ENCODE measurements around the gene LRRC71.
A peak's percentile ranks its signal among the peaks of the same experiment; 100 is the strongest.

Gene LRRC71

DNA sequence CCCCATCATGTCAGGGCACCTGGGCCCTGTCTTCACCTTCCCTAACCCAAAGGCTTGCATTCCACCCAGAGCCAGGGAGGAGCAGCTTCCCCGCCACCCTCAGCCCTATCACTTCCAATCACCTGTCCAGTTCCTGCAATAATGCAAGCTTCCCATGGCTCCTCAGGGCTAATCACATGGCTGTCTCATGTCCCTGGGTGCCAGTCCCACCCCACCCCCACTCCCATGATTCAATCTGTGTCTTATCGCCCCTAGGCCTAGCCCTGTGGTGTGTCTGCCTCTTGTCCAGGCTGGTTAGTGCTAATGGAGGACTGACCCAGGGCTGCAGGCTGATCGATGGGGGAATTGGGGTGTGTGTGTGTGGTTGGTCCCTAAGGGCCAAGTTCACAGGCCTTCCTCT, 37.9 kb upstream of the LRRC71 start:
- Histone ChIP-seq H3K4me3 (ENCODE audit: low read depth, low read length) (no peak overlapping the region), H3K9me3 (ENCODE audit: severe bottlenecking) (no peaks in the 10 kb centered on the region), H3K27me3 (ENCODE audit: insufficient read depth, low read depth, severe bottlenecking) (no peaks in the 10 kb centered on the region), H3K27ac (no peak overlapping the region), H3K36me3 (no peaks in the 10 kb centered on the region)
- DNase-seq = peak; percentile 72
- TF ChIP-seq, protein P1, sequence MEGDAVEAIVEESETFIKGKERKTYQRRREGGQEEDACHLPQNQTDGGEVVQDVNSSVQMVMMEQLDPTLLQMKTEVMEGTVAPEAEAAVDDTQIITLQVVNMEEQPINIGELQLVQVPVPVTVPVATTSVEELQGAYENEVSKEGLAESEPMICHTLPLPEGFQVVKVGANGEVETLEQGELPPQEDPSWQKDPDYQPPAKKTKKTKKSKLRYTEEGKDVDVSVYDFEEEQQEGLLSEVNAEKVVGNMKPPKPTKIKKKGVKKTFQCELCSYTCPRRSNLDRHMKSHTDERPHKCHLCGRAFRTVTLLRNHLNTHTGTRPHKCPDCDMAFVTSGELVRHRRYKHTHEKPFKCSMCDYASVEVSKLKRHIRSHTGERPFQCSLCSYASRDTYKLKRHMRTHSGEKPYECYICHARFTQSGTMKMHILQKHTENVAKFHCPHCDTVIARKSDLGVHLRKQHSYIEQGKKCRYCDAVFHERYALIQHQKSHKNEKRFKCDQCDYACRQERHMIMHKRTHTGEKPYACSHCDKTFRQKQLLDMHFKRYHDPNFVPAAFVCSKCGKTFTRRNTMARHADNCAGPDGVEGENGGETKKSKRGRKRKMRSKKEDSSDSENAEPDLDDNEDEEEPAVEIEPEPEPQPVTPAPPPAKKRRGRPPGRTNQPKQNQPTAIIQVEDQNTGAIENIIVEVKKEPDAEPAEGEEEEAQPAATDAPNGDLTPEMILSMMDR (IDR thresholded peaks at IDR 0.05; ENCODE audit: low read depth, low read length) = no peak

DNA sequence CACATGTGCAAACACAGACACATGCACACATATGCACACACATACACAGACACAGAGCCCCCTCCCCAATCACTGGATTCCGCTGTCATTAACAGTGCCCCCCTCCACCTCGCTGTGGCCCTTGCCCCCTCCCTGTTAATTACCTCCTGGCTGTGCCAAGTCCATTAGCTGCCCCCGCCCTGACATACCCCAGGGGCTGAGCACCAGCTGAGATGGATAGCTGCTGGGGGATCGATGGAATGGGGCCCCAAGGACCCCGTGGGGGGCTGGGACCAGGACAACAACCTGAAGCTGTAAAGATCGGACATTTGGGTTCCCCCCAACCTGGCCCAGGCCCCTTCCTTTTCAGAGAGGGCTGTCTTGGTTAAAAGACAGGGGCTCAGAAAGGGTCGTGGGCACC, 36.5 kb upstream of the LRRC71 start:
- H3K4me3 ChIP-seq (ENCODE audit: low read depth, low read length) = no peak overlapping the region
- no peak for DNase-seq
- H3K27ac ChIP-seq = no peak overlapping the region
- H3K9me3 ChIP-seq (ENCODE audit: severe bottlenecking) = no peaks in the 10 kb centered on the region
- no peaks in the 10 kb centered on the region for H3K36me3 ChIP-seq
- H3K27me3 ChIP-seq (ENCODE audit: insufficient read depth, low read depth, severe bottlenecking) = no peaks in the 10 kb centered on the region
- TF ChIP-seq, protein P1 (IDR thresholded peaks at IDR 0.05; ENCODE audit: low read depth, low read length) = no peak

DNA sequence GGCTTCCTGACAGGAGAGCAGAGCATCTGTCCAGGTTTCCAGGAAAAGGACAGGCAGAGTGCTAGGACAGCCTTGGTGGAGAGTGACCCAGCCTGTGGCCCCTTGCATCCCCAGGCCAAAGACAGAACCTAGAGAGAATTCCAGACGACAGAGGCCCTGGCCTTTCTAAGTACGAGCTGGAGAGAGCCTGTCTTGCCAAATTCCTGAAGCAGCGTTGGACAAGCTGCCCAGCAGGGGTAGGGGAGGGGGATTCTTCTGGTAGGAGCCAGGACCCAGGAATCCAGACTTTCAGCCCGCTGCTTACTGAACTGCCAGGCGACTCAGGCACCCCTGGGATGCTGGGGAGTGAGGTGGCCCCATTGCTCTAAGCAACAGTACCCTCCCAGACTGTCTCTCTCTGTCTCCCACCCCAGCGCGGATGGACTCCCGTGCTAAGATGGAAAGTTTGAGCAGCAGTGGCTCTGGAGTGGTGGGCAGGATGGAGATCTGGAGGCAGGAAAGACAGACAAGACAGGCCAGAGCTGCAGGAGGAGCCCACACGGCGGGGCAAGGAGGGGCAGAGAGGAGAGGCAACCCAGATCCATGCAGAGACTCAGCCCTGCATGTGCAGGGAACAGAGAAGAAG, 35.8 kb upstream of the LRRC71 start:
- TF ChIP-seq, protein P1 (IDR thresholded peaks at IDR 0.05; ENCODE audit: low read depth, low read length) = no peak
- Histone ChIP-seq H3K9me3 (ENCODE audit: severe bottlenecking) (no peaks in the 10 kb centered on the region), H3K36me3 (no peaks in the 10 kb centered on the region), H3K27me3 (ENCODE audit: insufficient read depth, low read depth, severe bottlenecking) (no peaks in the 10 kb centered on the region), H3K27ac (peak overlapping the region; percentile 8), H3K4me3 (ENCODE audit: low read depth, low read length) (no peak overlapping the region)
- no peak for DNase-seq

DNA sequence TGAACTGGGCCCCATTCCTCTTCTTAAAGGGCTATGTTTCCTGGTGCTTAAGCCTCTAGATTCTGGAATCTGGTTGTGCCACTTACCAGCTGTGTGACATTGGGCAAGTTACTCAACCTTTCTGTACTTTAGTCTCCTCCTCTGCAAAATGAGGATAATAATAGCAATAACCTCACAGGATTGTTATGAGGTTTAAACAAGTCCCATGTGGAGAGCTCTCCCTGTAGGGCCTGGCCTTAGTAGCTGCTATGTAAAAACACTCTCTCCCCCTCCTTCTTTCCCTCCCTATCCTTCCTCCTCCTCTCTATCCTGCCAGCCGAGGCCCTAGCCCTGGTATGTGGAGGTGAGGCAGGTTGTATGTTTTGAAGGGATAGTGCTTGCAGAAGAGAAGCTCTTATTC, 35.1 kb upstream of the LRRC71 start:
- Histone ChIP-seq H3K9me3 (ENCODE audit: severe bottlenecking) (no peaks in the 10 kb centered on the region), H3K27ac (peak overlapping the region; percentile 3), H3K36me3 (no peaks in the 10 kb centered on the region), H3K4me3 (ENCODE audit: low read depth, low read length) (no peak overlapping the region), H3K27me3 (ENCODE audit: insufficient read depth, low read depth, severe bottlenecking) (no peaks in the 10 kb centered on the region)
- TF ChIP-seq, protein P1 (IDR thresholded peaks at IDR 0.05; ENCODE audit: low read depth, low read length) = no peak
- no peak for DNase-seq

DNA sequence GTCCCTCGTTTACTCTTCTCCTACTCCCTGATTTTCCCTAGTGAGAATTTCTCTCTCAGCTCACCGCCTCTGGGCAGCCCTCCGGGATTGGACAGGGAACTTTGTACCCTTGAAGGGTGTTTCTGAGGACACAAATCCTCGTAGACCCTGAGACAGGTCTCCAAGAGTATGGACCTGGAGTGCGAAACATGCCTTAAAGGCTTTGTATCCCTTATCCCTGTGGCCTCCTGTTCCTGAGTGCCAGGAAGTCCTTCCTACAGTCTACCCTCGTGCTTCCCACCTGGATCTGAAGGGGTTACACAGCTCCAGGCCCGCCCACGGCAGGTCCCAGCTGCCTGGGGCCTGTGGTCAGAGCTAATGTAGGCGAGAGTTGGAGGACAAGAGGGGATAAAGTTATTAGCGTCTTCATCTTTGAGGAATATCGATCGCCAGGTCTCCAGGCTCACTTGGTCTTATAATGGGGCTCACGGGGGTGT, 34.5 kb upstream of the LRRC71 start:
- no peaks in the 10 kb centered on the region for H3K9me3 ChIP-seq (ENCODE audit: severe bottlenecking)
- no peaks in the 10 kb centered on the region for H3K27me3 ChIP-seq (ENCODE audit: insufficient read depth, low read depth, severe bottlenecking)
- peak; percentile 93 for DNase-seq
- H3K4me3 ChIP-seq (ENCODE audit: low read depth, low read length) = no peak overlapping the region
- H3K27ac ChIP-seq = peak overlapping the region; percentile 58
- TF ChIP-seq, protein P1 (IDR thresholded peaks at IDR 0.05; ENCODE audit: low read depth, low read length) = no peak
- no peaks in the 10 kb centered on the region for H3K36me3 ChIP-seq

All from WERI-Rb-1 (cell line).